ENCODE results near the gene GSDME. TPM values are rescaled to one million over a fixed set of nuclear protein-coding genes. Genes with fewer than 3 reads are reported as not detected.
A peak's percentile ranks its signal among the peaks of the same experiment; 100 is the strongest.

GSDME gene
- polyA plus RNA-seq, 3 donors from 2014 or later = 0.10 TPM; not detected in 2

- no peaks in the 10 kb centered on the region for H3K9me3 Mint-ChIP-seq
- no peak overlapping the region for H3K4me3 Mint-ChIP-seq
- H3K27me3 Mint-ChIP-seq (ENCODE audit: low read depth in 3 of 3) = peaks cover 2 to 7% (median 5%) of the 10 kb centered on the region in 3 donors
- DNase-seq = no peak
- H3K27ac Mint-ChIP-seq = no peak overlapping the region
- H3K4me1 Mint-ChIP-seq = no peaks in the 10 kb centered on the region
- H3K36me3 Mint-ChIP-seq = peaks cover 0 to 3% (median 0%) of the 10 kb centered on the region in 3 donors
Measured at GRCh38 chr7:24764011-24764410, 6.7 kb upstream of the GSDME start.

- DNase-seq = no peak
- H3K4me3 Mint-ChIP-seq = no peak overlapping the region
- no peaks in the 10 kb centered on the region for H3K4me1 Mint-ChIP-seq
- H3K9me3 Mint-ChIP-seq = no peaks in the 10 kb centered on the region
- H3K36me3 Mint-ChIP-seq = peaks cover 0 to 3% (median 0%) of the 10 kb centered on the region in 3 donors
- no peak overlapping the region for H3K27ac Mint-ChIP-seq
- peaks cover 2 to 9% (median 5%) of the 10 kb centered on the region in 3 donors for H3K27me3 Mint-ChIP-seq (ENCODE audit: low read depth in 3 of 3)
Measured at GRCh38 chr7:24763303-24763901, 6.1 kb upstream of the GSDME start.

GRCh38 chr7:24762771-24763170, 5.5 kb upstream of the GSDME start:
- Mint-ChIP-seq H3K27ac (no peak overlapping the region), H3K4me3 (no peak overlapping the region), H3K36me3 (peaks cover 0 to 3% (median 0%) of the 10 kb centered on the region in 3 donors), H3K4me1 (peaks cover 1 to 4% of the 10 kb centered on the region in 2 donors), H3K9me3 (no peaks in the 10 kb centered on the region), H3K27me3 (ENCODE audit: low read depth in 3 of 3) (peaks cover 2 to 11% (median 7%) of the 10 kb centered on the region in 3 donors)
- no peak for DNase-seq

GRCh38 chr7:24760968-24761367, 3.7 kb upstream of the GSDME start:
- peaks cover 5 to 9% of the 10 kb centered on the region in 2 donors for H3K4me1 Mint-ChIP-seq

GRCh38 chr7:24756545-24757352, 515 bp downstream of the GSDME start:
- DNase-seq = peak in 1 of 3 donors; percentile 2
- H3K4me3 Mint-ChIP-seq = peak overlapping the region; percentile 66 to 85 (median 72)
- no peaks in the 10 kb centered on the region for H3K36me3 Mint-ChIP-seq
- peaks cover 8 to 23% (median 11%) of the 10 kb centered on the region in 3 donors for H3K27me3 Mint-ChIP-seq (ENCODE audit: low read depth in 3 of 3)
- H3K27ac Mint-ChIP-seq = no peak overlapping the region
- no peaks in the 10 kb centered on the region for H3K9me3 Mint-ChIP-seq
- H3K4me1 Mint-ChIP-seq = peaks cover 5 to 10% of the 10 kb centered on the region in 2 donors

More at GRCh38 chr7:24760968-24761367, 3.7 kb upstream of the GSDME start:
- no peak for DNase-seq
- H3K36me3 Mint-ChIP-seq = peaks cover 0 to 3% (median 0%) of the 10 kb centered on the region in 3 donors
- H3K4me3 Mint-ChIP-seq = no peak overlapping the region
- peaks cover 6 to 10% (median 9%) of the 10 kb centered on the region in 3 donors for H3K27me3 Mint-ChIP-seq (ENCODE audit: low read depth in 3 of 3)
- no peak overlapping the region for H3K27ac Mint-ChIP-seq
- no peaks in the 10 kb centered on the region for H3K9me3 Mint-ChIP-seq

- H3K36me3 Mint-ChIP-seq = no peaks in the 10 kb centered on the region
- H3K27me3 Mint-ChIP-seq (ENCODE audit: low read depth in 3 of 3) = peaks cover 8 to 23% (median 11%) of the 10 kb centered on the region in 3 donors
- H3K9me3 Mint-ChIP-seq = no peaks in the 10 kb centered on the region
- no peak for DNase-seq
- H3K27ac Mint-ChIP-seq = no peak overlapping the region
- H3K4me3 Mint-ChIP-seq = peak overlapping the region; percentile 66 to 85 (median 72)
- H3K4me1 Mint-ChIP-seq = peaks cover 5 to 10% of the 10 kb centered on the region in 2 donors
Measured at GRCh38 chr7:24755541-24756407, 1.5 kb downstream of the GSDME start.

- Mint-ChIP-seq H3K27me3 (ENCODE audit: low read depth in 3 of 3) (peaks cover 8 to 21% (median 11%) of the 10 kb centered on the region in 3 donors), H3K4me3 (no peak overlapping the region), H3K36me3 (no peaks in the 10 kb centered on the region), H3K4me1 (peaks cover 5 to 10% of the 10 kb centered on the region in 2 donors), H3K27ac (no peak overlapping the region), H3K9me3 (no peaks in the 10 kb centered on the region)
- no peak for DNase-seq
Measured at GRCh38 chr7:24754906-24755506, 2.3 kb downstream of the GSDME start.

GRCh38 chr7:24752073-24752800, 5.0 kb downstream of the GSDME start:
- no peak for DNase-seq
- H3K4me3 Mint-ChIP-seq = no peak overlapping the region
- no peaks in the 10 kb centered on the region for H3K9me3 Mint-ChIP-seq
- no peak overlapping the region for H3K27ac Mint-ChIP-seq
- H3K27me3 Mint-ChIP-seq (ENCODE audit: low read depth in 3 of 3) = peaks cover 8 to 21% (median 8%) of the 10 kb centered on the region in 3 donors
- H3K4me1 Mint-ChIP-seq = peaks cover 0 to 8% of the 10 kb centered on the region in 2 donors
- no peaks in the 10 kb centered on the region for H3K36me3 Mint-ChIP-seq

- no peak for DNase-seq
- Mint-ChIP-seq H3K4me1 (peaks cover 0 to 5% of the 10 kb centered on the region in 2 donors), H3K36me3 (no peaks in the 10 kb centered on the region), H3K27me3 (ENCODE audit: low read depth in 3 of 3) (peaks cover 2 to 21% (median 8%) of the 10 kb centered on the region in 3 donors), H3K4me3 (no peak overlapping the region), H3K27ac (no peak overlapping the region), H3K9me3 (no peaks in the 10 kb centered on the region)
Measured at GRCh38 chr7:24751484-24751883, 5.8 kb downstream of the GSDME start.

- H3K27me3 Mint-ChIP-seq (ENCODE audit: low read depth in 3 of 3) = peaks cover 1 to 18% (median 7%) of the 10 kb centered on the region in 3 donors
- H3K4me3 Mint-ChIP-seq = no peak overlapping the region
- H3K36me3 Mint-ChIP-seq = no peaks in the 10 kb centered on the region
- no peaks in the 10 kb centered on the region for H3K9me3 Mint-ChIP-seq
- no peaks in the 10 kb centered on the region for H3K4me1 Mint-ChIP-seq
- H3K27ac Mint-ChIP-seq = no peak overlapping the region
- DNase-seq = no peak
Measured at GRCh38 chr7:24750441-24751055, 6.7 kb downstream of the GSDME start.

GRCh38 chr7:24748521-24748920, 8.7 kb downstream of the GSDME start:
- Mint-ChIP-seq H3K36me3 (no peaks in the 10 kb centered on the region), H3K27me3 (ENCODE audit: low read depth in 3 of 3) (peaks cover 2 to 9% (median 6%) of the 10 kb centered on the region in 3 donors), H3K27ac (peak overlapping the region in 1 of 6 donors; percentile 14), H3K9me3 (no peaks in the 10 kb centered on the region), H3K4me1 (no peaks in the 10 kb centered on the region), H3K4me3 (no peak overlapping the region)
- no peak for DNase-seq

- no peaks in the 10 kb centered on the region for H3K36me3 Mint-ChIP-seq
- H3K4me3 Mint-ChIP-seq = no peak overlapping the region
- H3K27me3 Mint-ChIP-seq (ENCODE audit: low read depth in 3 of 3) = peaks cover 4 to 6% (median 4%) of the 10 kb centered on the region in 3 donors
- no peaks in the 10 kb centered on the region for H3K4me1 Mint-ChIP-seq
- no peak for DNase-seq
- H3K9me3 Mint-ChIP-seq = no peaks in the 10 kb centered on the region
- H3K27ac Mint-ChIP-seq = no peak overlapping the region
Measured at GRCh38 chr7:24745355-24745754, 11.9 kb downstream of the GSDME start.
